ENCODE results near the gene PPP1R37. TPM values are rescaled to one million over a fixed set of nuclear protein-coding genes. Genes with fewer than 3 reads are reported as not detected.
A peak's percentile ranks its signal among the peaks of the same experiment; 100 is the strongest.

The PPP1R37 gene
- total RNA-seq, result 27.7 TPM

GRCh38 chr19:45092747-45093678 lies at the start of gene PPP1R37:
TSS of gene PPP1R37 (plus strand) at chr19:45093179. CDS start at chr19:45093326, 147 bp downstream.
- peak; percentile 99 for DNase-seq

- DNase-seq, result no peak
These were observed 47.2 kb upstream of the PPP1R37 start for GRCh38 chr19:45045671-45046353.

- no peak for DNase-seq
These were observed 46.6 kb upstream of the PPP1R37 start for GRCh38 chr19:45046355-45046754.

- no peak for DNase-seq
These were observed 45.7 kb upstream of the PPP1R37 start for GRCh38 chr19:45047188-45047797.

- no peak for DNase-seq
These were observed 43.8 kb upstream of the PPP1R37 start for GRCh38 chr19:45049073-45049736.

GRCh38 chr19:45050036-45050435 lies 42.9 kb upstream of the PPP1R37 start:
- no peak for DNase-seq

GRCh38 chr19:45051929-45052579 lies 40.9 kb upstream of the PPP1R37 start:
- DNase-seq, result no peak

- no peak for DNase-seq
These were observed 36.1 kb upstream of the PPP1R37 start for GRCh38 chr19:45056831-45057230.

- DNase-seq, result no peak
These were observed 35.5 kb upstream of the PPP1R37 start for GRCh38 chr19:45057444-45057843.

GRCh38 chr19:45058622-45059159 lies 34.3 kb upstream of the PPP1R37 start:
- no peak for DNase-seq

GRCh38 chr19:45059258-45059965 lies 33.6 kb upstream of the PPP1R37 start:
- DNase-seq, result peak; percentile 80

- no peak for DNase-seq
These were observed 31.0 kb upstream of the PPP1R37 start for GRCh38 chr19:45061965-45062364.

- no peak for DNase-seq
These were observed 28.9 kb upstream of the PPP1R37 start for GRCh38 chr19:45063851-45064801.

GRCh38 chr19:45066921-45067661 lies 25.9 kb upstream of the PPP1R37 start:
- no peak for DNase-seq

- DNase-seq, result no peak
These were observed 24.9 kb upstream of the PPP1R37 start for GRCh38 chr19:45068041-45068440.

- no peak for DNase-seq
These were observed 23.9 kb upstream of the PPP1R37 start for GRCh38 chr19:45069056-45069455.

GRCh38 chr19:45070214-45070613 lies 22.8 kb upstream of the PPP1R37 start:
- DNase-seq, result no peak

GRCh38 chr19:45070861-45071544 lies 22.0 kb upstream of the PPP1R37 start:
- DNase-seq, result no peak
